ENCODE data around the gene TOGARAM2.
A peak's percentile ranks its signal among the peaks of the same experiment; 100 is the strongest.

Gene TOGARAM2

GRCh38 chr2:28981016-28981441 lies at the start of gene TOGARAM2:
TOGARAM2 (plus strand) TSS chr2:28981298; CDS start chr2:28994835, 13,537 bp downstream.
- DNase-seq (ENCODE audit: low spot score) = no peak

DNA sequence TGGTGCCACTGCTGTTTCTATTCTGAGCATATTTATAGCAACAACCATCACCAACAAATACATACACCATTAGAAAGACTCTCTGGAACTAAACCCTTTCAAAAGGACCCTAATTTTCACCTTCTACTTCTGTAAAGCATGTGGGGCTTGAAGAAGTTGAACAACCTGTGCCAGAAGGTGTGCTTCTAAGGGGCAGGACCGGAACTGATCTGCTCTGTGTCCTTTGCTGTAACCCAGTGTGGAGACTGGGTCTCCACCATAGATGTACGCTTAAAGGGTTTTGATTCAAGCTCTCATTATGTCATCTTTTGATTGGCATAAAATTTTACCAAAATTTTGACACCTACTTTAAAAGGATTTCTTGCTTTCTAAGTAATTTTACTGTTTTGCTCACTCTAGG lies 46.3 kb upstream of the TOGARAM2 start:
- no peak for DNase-seq (ENCODE audit: low spot score)

GRCh38 chr2:28941008-28941407 lies 40.1 kb upstream of the TOGARAM2 start:
- DNase-seq (ENCODE audit: low spot score) = no peak

DNA sequence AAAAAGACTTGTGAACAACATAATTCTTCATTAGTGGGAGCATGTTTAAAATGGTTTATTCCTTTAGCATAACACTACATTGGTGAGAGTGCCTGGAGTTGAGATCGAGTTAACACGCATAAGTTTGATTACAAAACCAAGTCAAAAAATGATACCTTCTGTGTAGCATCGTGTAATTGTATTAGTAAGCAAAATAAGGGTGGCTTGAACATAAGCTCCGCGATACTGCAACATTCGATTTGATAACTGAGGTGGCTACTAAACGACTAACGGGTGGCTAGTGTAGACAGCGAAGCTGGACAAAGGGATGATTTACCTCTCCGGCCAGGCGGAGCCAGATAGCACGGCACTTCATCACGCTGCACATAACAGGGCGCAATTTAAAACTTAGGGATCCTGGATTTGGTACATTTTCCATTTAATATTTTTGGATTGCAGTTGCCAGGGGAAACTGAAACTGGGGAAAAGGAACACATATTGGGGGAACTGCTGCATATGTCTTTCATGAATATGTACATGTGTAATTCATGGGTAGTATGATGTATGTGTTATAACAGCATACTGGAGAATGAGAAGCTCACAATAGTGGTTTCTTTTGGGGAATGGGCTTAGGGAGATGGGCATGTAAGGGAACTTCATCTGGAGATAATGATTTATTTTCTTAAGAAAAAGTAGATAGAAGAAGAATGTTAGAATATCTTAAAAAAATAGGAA lies 36.4 kb upstream of the TOGARAM2 start:
- DNase-seq (ENCODE audit: low spot score) = no peak

DNA sequence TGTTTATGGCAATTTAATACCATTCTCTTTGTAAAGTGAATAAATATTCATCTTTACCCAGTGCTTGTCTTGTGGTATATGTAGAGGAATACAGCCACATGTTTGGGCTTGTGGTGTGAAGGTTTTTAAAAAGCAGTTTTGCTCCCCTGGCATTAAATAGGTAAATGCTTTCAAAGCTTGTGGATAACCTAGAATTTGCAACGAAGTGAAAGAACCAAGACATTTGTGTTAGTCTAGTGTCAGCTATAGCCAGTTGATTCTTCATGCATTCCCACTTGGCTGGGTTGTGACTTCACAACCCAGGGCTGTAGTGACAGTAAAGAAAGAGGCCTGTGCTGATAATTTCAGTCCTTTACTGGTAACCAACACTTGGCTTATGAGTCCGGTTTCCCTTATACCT lies 32.9 kb upstream of the TOGARAM2 start:
- no peak for DNase-seq (ENCODE audit: low spot score)

DNA sequence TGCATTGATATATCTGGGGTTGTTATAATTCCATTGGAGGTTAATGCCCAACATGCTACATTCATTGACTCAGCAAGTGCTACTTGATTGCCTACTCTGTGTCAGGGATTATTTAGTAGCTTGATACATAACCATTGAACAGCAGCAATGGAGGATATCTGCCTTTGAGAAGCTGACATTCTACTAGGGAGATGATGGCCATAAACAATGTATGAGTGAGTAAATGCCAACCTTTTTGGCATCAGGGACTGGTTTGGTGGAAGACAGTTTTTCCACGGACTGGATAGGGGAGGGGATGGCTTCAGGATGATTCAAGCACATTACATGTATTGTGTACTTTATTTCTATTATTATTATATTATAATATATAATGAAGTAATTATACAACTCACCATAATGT lies 31.9 kb upstream of the TOGARAM2 start:
- DNase-seq (ENCODE audit: low spot score) = no peak

DNA sequence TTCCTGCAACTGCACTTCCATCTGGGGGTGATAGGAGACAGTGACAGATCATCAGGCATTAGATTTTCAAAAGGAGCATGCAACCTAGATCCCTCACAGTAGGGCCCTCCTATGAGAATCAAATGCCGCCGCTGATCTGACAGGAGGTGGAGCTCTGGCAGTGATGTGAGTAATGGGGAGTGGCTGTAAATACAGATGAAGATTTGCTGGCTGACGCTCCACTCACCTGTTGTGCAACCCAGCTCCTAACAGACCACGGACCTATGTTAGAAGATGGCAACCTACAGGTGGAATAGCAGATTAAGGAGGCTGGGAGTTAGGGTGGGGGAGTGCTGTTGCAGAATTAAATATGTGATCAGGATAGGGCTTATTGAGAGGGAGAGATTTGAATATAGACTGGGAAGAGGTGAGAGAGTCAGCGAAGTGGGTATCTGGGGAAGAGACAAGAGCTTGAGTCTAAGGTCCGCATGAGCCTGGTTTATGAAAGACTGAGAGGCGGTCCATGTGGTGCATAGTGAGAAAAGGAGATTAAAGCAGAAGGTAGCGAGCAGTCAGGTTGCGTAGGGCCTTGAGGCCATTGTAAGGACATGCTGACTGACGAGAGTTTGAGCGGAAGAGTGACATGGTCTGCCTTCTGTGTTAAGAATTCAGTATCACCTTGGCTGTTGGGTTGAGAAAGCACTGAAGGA lies 31.3 kb upstream of the TOGARAM2 start:
- no peak for DNase-seq (ENCODE audit: low spot score)

DNA sequence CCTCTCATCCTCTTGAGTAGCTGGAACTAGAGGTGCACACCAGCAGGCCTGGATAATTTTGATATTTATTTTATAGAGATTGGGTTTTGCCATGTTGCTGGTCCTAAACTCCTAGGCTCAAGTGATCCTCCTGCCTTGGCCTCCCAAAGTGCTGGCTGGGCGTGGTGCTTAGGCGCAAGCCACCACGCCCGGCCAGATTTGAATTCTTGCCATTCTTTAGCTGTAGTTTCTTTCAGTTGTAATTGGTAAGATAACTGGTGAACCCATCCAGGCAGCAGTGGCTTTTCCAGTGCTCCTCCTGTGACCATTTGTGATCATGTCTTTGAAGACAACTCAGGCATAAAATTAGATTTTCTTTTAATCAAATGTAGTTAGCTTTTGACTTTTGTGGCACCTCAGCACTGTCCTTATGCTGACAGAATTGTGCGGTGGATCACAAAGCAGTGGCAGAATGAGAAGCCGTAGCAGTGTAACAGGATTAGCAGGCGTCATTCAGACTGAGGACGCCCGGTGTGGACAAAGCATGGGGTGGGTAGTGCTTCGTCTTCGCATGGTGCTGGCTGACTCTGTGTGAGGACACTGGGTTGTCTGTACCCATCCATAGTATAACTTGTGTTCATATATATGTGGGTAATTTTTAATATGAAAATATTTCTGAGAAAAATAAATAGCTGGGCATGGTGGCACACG lies 30.0 kb upstream of the TOGARAM2 start:
- no peak for DNase-seq (ENCODE audit: low spot score)

DNA sequence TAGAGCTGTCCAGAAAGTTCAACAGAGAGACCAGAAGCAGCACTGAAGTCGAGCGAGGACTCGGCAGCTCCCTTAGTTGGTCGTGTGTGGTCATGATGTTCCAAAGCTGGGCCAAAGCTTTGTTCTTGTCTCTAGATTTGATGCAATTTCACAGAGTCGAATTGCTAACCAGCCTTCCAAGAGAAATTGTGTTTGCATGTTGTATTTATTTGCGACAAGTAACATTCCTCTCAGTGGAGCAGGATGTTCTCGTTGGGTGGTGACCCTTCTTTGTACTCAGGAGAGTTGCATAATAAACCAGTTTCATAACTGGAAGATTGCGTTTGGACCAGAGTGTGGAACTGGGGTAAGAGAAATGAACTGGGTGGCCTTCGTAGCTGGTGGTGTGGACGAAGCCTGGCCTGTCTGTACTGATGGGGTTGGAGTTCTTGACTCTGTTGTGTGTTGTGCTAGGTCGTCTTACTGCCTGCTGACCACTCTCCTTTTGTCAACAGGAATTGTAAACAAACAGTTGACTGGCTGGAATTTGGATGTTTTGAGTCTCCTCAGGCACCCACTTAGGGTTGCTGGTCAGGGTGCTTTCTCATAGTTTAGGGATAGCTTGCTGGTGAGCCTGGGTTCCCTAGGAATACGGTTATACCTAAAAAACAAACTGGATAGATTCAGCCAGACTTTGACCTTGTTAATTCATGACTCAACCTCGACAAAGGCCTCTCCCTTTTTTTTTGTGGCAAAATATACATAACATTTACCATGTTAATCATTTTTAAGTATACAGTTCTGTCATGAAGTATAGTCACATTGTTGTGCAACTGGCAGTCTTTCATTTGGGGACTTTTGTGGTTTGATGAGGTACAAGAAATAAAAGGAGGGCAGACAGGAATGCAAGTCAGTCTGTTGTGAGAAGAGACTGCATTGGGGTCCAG lies 28.9 kb upstream of the TOGARAM2 start:
- peak; percentile 57 for DNase-seq (ENCODE audit: low spot score)

DNA sequence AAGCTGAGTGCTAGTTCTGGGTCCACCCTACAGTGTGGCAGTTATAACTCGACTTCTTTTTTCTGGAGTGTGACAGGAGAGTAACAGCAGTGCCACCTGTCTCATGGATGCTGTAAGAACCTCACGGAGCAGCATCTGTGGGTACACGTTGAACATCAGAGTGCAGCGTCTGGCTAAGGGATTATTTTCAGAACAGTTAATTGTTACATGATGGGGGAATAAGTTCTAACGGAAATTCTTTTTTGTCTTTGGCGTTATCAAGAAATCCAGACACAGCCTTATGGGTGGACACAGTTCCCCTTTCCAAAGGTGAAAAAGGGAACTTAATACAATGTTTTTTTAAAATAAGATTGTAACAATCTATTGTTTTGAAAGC lies 28.3 kb upstream of the TOGARAM2 start:
- DNase-seq (ENCODE audit: low spot score) = no peak

DNA sequence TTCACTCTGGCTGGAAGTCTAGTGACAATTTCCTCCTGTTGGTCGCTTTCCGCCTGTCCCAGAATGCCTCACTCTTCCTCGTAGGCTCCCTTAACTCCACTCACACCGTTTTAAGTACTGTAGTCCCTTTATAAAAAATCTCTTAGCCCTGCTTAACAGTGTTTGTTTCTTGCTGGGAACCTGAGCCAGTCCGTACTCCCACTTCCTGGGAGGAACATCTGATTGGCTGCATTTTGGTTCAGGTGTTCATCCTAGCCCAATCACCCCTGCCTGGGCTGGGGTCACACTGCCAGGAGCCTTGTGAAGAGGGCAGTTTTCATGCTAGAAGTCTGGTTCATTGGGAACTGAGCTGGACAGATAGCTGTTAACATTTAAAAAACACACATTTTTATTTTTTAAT lies 25.6 kb upstream of the TOGARAM2 start:
- no peak for DNase-seq (ENCODE audit: low spot score)

GRCh38 chr2:28956415-28956826 lies 24.7 kb upstream of the TOGARAM2 start:
- peak; percentile 63 for DNase-seq (ENCODE audit: low spot score)

DNA sequence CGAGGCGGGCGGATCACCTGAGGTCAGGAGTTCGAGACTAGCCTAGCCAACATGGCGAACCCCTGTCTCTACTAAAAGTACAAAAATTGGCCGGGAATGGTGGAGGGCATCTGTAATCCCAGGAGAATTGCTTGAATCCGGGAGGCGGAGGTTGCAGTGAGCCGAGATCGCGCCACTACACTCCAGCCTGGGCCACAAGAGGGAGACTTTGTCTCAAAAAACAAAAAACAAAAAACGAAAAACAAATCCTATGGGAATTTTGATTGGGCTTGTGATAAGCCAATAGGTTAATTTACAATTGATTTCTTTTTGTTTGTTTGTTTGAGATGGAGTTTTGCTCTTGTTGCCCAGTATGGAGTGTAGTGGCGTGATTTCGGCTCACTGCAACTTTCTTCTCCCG lies 24.2 kb upstream of the TOGARAM2 start:
- no peak for DNase-seq (ENCODE audit: low spot score)

GRCh38 chr2:28958689-28959088 lies 22.4 kb upstream of the TOGARAM2 start:
- peak; percentile 90 for DNase-seq (ENCODE audit: low spot score)

DNA sequence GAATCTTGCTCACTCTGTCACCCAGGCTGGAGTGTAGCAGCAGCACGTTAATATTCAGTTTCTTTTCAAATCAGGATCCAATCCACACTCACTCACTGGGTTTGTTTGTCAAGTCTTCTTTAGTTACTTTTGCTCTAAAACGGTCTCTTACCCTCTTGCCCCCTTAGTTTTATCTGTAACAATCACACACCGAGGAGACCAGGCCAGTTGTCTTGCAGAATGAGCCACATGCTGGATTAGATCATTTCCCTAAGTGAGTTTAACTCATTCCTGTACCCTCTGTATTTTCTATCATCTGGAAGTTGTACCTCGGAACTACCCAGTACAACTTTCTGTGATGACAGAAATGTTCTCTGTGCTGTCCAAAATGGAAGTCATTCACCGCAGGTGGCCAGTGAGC lies 20.7 kb upstream of the TOGARAM2 start:
- no peak for DNase-seq (ENCODE audit: low spot score)

DNA sequence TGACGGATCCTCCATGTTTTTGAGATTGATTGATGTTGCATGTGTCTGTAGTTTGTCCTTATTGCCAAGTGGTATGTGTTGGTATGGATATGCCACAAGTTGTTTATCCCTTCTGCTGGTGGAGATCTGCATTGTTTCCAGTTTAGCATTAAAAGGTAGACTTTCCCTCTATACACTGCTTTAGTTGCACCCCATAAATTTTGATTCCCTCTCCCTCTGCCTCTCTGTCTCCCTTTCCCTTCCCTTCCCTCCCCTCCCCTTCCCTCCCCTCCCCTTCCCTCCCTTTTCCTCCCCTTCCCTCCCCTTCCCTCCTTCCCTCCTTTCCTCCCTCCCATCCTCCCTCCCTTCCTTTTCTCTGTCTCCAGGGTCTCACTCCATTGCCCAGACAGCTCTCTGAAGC lies 18.6 kb upstream of the TOGARAM2 start:
- no peak for DNase-seq (ENCODE audit: low spot score)

DNA sequence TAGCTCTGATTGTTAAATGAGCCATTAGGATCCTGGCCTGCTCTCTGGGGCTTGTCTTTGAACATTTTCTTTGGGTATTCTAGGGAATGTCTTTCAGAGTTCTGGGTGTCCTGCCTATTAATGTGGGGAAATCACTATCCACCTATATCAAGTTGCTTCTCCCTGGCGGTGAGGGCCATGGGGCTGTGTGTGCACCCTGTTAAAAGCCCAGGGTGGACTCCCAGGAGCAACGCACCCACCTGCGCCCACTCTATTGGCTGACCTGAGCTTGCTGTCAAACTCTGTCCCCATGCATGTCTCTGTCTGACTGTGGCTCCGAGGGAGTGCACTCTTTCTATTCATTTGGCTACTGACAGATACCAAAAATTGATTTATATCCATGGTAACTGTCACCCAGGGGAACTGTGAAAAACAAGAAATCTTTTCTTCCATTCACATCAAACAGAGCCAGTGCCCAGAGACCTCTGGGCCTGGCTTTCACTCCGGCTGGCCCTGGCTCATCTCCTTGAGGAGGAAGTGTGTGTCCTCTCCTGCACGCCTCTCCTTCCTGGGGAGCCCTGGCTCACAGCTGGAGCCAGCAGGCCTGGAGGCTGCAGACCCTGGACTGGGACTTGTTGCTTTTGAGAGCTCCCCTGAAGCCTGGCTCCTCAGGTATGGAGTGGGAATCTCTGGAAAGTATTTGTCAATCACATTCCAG lies 10.5 kb upstream of the TOGARAM2 start:
- no peak for DNase-seq (ENCODE audit: low spot score)

- no peak for DNase-seq (ENCODE audit: low spot score)
Observed at GRCh38 chr2:28972778-28973335, 8.2 kb upstream of the TOGARAM2 start.

DNA sequence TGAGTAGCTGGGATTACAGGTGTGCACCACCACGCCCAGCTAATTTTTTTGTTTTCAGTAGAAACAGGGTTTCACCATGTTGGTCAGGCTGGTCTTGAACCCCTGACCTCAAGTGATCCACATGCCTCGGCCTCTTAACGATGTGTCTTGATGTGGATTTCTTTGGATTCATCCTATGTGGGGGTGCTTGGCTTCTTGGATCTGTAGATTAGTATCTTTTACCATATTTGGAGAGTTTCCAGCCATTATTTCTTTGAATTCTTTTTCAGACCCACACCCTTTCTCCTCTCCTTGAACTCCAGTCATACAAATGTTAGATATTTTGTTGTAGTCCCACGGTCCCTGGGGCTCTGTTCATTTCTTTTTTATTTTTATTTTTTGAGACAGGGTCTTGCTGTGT lies 6.8 kb upstream of the TOGARAM2 start:
- no peak for DNase-seq (ENCODE audit: low spot score)

GRCh38 chr2:28975671-28976070 lies 5.4 kb upstream of the TOGARAM2 start:
- DNase-seq (ENCODE audit: low spot score) = no peak

- no peak for DNase-seq (ENCODE audit: low spot score)
Observed at GRCh38 chr2:28976584-28976983, 4.5 kb upstream of the TOGARAM2 start.
